ENCODE measurements around the gene ATRN. TPM values are rescaled to one million over a fixed set of nuclear protein-coding genes. Genes with fewer than 3 reads are reported as not detected.
A peak's percentile ranks its signal among the peaks of the same experiment; 100 is the strongest.
"Not testable (repeated sequence)": the region's sequence is repeated elsewhere in the genome, so short reads cannot be mapped to it uniquely, and the experiment has no call there.

ATRN gene
- total RNA-seq, 1 experiment from 2014 or later, result 20.7 TPM

DNA sequence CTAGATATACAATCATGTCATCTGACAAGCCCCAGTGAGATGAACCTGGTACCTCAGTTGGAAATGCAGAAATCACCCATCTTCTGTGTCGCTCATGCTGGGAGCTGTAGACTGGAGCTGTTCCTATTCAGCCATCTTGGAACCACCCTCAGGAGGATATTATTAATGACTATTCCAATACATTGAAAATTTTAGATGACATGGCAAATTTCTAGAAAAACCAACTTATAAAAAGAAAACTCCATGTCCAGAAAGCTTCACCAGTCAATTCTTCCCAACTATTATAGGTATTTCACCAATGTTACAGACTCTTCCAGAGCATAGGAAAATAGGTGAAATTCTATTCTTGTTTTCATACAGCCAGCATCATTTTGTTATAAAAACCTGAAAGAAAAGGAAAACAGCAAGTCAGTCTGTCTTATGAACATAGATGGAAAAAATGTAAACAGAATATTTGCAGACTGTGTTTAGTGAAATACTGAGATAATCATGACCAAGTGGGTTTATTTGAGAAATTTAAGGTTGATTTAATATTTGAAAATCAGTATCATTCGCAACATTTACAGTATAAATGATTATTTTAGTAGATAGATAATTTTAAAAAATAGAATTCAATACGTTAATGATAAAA is 43.3 kb downstream of the ATRN start:
- no peak for DNase-seq (ENCODE audit: low read depth)

DNA sequence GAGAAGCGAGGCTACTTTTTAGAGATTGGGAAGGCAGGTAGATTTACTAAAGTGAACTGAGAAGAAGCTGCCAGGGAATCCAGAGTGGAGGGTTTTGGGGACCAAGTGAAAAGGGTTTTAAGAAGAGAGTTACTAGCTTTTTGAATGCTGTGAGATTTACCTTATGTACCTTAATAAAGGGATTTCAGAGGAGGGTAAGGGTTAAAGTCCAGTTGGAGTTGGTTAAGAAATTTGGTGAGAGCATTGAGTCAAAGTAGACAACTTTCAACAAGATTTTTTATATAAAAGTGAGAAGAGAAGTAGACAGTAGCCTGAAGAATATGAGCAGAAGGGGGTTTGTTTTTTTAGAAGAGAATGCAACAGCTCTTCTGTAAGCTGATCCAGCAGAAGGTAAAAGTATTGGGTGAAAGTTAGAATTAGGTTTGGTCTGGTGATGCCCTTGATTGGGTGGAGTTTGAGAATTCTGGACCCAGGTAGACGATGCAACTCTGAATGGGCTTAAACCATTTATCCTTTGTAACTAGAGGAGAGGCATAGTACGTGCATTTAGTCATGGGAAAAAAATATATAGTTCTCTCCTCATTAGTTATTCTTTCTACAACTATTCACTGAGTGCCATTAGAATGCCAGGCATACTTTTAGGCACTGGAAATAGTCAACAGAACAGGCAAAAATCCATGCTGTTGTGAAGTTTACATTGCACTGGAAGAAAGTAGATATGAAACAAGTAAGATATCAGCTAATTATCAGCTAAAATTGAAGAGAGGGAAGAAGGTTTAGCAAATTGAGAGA is 44.8 kb downstream of the ATRN start:
- no peak for DNase-seq (ENCODE audit: low read depth)

DNA sequence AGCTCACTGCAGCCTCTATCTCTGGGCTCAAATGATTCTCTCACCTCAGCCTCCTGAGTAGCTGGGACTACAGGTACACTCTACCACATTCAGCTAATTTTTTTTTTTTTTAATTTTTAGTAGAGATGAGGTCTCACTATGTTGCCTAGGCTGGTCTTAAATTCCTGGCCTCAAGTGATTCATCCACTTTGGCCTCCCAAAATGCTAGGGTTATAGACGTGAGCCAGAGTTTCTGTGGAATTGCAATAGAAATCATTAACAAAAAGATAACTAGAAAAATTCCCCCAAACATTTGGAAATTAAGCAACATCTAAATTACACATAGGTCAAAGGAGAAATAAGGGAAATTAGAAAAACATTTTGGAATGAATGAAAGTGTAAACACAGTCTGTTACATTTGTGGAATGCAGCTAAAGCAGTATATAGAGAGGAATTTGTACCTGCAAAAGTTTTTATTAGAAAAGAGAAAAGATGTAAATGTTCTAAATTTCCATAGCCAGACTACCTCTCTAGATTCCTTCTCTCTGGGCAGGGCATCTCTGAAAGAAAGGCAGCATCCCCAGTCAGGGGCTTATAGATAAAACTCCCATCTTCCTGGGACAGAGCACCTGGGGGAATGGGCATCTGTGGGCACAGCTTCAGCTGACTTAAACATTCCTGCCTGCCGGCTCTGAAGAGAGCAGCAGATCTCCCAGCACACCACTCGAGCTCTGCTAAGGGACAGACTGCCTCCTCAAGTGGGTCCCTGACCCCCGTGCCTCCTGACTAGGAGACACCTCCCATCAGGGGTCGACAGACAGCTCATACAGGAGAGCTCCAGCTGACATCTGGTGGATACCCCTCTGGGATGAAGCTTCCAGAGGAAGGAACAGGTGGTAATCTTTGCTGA is 51.3 kb downstream of the ATRN start:
- no peak for DNase-seq (ENCODE audit: low read depth)

DNA sequence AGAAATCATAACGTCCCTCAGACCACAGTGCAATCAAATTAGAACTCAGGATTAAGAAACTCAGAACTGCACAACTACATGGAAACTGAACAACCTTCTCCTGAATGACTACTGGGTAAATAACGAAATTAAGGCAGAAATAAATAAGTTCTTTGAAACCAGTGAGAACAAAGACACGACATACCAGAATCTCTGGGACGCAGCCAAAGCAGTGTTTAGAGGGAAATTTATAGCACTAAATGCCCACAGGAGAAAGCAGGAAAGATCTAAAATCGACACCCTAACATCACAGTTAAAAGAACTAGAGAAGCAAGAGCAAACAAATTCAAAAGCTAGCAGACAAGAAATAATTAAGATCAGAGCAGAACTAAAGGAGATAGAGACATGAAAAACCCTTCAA is 53.9 kb downstream of the ATRN start:
- DNase-seq (ENCODE audit: low read depth), result not testable (repeated sequence)

DNA sequence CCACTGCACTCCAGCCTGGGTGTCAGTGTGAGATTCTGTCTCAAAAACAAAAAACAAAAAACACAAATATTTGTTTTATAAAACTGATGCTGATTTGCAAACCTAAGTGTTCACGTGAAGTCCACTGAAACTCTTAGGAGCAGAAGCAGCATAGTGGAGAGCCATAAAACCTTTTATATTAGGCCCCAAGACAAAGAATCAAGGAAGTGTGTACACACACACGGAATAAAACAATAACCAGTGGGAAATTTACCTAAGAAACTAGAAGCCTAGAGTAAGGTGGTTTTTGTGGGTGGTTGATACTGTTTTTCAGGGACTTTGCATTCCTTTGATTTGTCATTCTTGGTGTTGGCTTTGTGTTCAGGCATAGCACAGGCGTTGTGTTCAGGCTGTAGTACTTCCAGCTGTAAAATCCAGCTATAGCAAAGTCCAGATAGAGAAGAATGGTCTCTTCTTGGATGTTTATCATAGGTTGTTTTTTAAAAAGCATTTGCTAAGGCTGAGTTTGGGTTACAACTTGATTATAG is 61.3 kb downstream of the ATRN start:
- no peak for DNase-seq (ENCODE audit: low read depth)

DNA sequence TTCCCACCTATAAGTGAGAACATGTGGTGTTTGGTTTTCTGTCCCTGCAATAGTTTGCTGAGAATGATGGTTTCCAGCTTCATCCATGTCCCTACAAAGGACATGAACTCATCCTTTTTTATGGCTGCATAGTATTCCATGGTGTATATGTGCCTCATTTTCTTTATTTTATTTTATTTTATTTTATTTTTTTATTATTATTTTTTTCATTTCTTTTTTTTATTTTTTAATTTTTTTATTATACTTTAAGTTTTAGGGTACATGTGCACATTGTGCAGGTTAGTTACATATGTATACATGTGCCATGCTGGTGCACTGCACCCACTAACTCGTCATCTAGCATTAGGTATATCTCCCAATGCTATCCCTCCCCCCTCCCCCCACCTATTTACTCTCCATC is 66.9 kb downstream of the ATRN start:
- DNase-seq (ENCODE audit: low read depth), result not testable (repeated sequence)

DNA sequence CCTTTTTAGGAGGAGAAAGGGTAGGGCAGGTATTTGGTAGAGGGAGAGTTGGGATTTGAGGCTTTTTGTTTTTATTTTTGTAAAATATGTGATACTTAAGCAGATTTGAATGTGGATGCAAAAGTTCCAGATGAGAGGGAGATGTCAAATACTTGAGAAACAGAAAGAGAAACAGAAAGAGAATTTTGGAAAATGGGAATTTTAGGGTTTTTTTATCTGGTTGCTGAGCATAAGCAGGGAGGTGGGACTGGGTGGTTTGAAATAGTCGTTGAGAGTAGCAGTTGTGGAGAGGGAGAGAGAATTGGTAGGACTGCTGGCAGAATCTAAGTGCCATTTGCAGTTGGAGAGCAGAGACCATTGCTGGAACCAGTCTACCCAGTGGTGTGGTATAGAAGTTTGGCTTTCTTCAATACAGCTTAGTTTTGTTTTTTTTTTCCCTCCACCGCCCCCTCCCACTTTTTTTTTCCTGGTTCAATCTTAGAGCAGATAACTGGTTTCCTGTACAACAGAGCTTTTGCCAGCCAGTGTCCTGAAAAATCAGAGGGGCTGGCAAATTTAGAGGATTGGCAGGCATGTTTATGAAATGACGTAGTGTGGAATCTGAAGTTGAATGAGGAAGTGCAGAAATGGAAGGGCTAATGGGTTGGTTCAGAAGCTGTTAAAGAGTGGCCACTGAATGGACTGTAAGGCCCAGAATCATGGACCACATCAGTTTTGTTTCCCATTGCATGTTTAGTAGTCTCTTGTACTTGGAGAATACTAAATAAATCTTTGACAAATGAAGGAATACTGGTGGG is 68.7 kb downstream of the ATRN start:
- no peak for DNase-seq (ENCODE audit: low read depth)

DNA sequence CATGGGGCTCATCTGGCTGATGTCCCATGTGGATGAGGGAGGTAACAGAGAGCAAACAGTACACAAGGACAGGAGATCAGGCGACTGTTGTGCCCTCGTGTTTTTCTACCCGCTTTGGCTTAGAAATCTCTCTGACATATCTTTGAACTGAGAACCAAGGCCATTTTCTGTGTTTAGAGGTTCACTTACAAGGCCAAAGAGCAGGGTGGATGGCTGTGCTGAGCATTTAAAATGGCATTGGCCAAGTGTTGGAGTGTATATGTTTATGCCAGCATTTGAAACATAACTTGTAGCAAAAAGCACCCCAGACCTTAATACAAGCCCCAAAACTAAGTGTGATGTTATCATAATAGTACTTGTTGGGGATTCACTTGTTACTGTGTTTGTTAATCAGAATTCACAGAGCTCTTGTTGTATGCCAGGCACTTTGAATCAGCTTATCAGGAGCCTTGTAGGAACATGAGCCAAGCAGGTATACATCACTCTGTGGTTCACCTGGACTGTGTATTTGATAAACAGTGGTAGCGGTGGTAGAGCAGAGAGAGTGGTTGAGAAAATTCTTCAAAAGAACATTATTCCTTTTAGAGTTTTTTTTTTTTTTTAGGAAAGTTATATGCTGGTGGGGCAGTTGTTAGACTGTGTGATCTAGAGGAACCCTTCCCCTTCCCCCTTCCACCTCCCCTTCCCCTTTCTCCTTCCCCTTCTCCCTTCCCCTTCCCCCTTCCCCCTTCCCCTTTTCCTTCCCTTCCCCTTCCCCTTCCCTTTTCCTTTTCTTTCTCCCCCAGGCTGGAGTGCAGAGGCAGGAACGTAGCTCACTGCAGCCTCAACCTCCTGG is 71.3 kb downstream of the ATRN start:
- DNase-seq (ENCODE audit: low read depth), result no peak

DNA sequence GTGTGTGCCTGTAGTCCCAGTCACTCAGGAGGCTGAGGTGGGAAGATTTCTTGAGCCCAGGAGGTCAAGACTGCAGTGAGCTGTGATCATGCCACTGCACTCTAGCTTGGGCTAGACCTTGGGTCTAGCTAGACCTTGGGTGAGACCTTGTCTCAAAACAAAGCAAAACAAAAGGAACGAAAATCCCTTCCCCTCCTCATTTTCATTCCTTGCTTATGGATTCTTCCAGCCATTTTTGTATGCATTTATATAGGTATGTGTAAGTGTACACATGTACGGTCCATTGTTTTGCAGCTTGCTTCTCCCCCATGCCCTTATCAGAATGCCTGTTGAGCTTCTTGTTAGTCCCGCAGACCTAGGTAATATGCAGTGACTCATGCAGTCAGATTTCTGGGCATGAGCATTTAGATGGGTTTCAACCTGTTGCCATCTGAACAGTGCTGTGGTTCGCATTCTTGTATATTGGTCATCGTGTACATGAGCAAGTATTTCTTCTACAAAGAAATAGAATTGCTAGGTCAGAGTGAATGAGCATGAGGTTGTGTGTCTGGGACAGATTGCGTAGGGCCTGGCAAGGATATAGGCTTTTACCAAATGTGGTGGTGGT is 73.2 kb downstream of the ATRN start:
- peak; percentile 31 for DNase-seq (ENCODE audit: low read depth)

DNA sequence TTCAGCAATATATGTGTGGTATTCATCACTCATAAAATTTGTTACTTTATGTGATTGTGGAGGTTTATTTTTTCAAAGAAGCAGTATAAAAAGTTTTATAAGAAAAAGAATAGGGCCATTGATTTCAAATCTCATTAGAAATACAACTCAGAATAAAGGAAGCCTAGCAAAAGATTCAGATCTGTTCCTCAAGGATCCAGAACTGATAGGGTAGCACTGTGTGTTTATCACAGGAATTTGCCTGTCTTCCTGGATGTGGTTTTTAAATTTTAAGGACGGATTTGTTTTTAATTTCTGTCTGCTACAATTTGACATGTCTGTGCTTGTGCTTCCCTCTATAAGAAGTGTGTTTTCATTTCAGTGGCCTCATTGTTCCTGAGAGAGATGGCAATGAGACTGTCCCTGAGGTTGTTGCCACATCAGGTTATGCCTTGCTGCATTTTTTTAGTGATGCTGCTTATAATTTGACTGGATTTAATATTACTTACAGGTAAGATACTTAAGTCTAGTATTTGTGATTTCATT is 74.6 kb downstream of the ATRN start:
- no peak for DNase-seq (ENCODE audit: low read depth)

DNA sequence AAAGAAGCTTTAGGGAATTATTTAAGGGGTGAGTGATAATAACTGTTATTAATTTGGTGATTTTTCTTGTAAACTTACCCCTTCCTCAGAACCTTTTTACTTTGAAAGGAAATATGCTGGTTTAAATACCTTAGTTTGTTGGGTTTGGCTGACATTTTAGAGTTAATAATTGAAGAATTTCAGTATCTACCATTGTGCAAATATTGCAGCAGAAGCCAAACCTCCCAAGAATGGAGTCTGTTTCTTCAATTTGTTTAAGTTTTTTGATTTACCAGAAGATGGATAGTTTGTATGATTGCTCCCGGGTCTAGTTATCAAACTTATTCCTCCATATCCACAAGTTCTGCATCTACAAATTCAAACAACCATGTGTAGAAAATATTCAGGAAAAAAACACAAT is 77.1 kb downstream of the ATRN start:
- no peak for DNase-seq (ENCODE audit: low read depth)

DNA sequence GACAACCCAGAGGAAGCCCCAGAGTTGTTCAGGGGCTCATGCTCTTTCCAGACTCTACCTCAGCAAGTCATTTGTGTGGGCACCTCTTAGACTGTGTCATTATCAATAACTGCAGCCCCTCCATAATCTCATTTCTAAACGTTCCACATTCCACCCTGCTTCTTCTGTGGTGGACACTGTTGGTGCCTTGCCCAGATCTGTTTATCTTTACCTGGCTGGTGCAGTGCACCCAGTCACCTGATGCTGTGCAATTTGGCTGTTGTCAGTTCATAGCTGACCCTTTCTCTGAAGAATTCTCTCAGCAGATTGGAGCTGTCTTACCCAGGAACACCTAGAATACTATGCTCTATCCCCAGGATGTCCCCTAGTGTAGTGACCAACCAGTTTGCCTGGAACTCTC is 80.0 kb downstream of the ATRN start:
- DNase-seq (ENCODE audit: low read depth), result no peak

DNA sequence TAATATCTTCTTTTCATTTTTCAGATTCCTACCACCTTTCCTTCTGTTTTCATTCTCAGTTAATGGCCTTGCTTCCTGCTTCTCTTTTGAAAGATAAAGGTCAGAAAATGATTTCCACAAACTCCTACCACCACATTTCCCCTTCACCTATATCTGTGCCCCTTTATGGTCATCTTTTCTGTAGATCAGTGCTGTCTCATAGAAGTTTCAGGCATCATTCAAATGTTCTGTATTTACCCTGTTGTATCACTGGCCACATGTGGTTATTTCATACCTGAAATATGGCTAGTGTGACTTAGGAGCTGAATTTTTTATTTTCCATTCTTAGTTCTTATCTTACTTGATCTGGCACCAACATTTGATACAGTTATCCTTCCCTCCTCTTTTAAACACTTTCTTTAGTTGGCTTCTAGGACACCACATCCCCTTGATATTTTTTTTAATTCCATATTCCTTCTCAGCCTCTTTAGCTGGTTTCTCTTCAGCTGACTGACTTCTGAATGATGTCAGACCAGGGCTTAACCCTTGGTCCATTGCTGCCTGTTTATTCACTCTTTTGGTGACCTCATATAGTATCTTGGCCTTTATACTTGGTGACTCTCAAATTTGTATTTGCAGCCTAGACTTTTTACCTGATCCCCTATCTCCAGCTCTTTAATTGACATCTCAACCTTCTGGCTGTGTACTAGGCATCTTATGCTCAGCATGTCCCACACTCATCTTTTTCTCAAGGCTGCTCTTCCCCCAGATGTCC is 81.0 kb downstream of the ATRN start:
- no peak for DNase-seq (ENCODE audit: low read depth)

DNA sequence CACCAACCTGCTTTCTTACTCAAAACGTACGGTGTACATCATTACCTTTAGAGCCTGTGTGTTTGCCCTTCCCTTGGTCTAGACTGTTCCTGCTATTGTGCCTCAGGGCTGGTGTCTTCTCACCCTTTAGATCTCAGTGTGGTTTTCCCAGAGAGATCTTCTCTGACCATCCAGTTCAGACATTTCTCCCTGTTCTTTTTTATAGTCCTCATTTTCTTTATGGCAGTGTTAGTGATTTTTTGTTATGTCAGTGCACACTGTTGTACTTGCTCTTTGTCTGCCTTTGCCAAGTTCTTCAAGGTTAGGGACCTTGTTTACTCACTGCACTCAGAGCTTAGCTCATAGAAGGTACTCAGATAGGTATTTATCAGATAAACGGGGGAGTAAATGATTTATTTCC is 82.8 kb downstream of the ATRN start:
- DNase-seq (ENCODE audit: low read depth), result no peak

DNA sequence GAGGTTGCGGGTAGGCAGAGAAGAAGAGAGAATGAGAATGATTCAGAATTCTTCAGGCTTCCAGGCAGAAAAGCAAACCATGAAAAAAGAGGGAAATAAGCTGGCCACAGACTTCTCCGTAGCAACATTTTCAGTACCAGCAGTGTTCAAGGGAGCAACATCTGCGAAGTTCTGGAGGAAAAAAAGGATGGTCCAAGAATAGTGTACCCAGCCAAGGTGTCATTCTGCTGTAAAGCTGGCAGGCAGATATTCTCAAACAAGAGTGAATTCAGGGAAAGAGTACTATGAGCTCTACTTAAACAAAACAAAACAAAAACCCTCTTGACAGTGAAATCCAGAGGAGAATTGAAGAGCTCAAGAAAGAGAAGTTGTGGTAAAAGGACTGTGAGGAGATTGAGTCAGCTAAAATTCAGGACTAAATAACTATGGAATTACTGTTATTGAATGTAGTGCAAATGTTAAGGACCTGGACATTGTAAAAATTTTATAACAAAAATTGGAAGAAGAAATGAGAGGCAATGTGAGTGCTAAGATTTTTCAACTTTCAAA is 86.5 kb downstream of the ATRN start:
- DNase-seq (ENCODE audit: low read depth), result no peak

DNA sequence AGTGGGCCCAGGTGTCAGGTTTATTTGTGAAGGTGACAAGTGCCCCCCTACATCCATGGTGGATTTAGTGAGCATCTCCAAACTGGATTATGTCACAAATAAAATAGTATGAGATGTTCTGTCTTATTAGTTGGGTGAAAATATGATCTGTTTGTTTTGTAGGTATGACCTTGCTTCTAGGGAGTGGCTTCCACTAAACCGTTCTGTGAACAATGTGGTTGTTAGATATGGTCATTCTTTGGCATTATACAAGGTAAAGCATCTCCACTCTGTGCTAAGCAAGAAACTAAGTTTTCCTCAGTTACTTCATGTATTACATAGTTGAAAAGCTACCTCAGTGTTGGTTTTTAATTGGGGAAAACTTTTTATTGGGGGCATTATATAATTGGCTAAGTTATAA is 88.4 kb downstream of the ATRN start:
- no peak for DNase-seq (ENCODE audit: low read depth)

DNA sequence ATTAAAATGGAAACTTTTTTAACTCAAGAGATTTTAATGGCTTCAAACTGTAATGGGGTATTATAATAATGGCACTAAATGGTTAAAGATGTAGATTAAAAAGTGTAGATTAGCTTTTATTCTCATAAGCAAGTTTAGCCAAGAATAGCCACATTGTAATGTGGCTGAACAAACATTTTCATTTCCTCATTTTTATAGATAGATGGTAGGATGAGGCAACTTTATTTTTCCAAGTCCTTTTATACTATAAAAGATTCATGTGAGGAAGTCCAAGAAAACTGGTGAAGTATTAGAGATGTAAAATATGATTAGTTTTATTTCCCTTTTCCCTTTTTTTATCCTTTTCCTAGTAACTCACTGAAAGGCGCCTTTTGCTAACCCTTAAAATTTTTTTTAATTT is 88.8 kb downstream of the ATRN start:
- DNase-seq (ENCODE audit: low read depth), result no peak

DNA sequence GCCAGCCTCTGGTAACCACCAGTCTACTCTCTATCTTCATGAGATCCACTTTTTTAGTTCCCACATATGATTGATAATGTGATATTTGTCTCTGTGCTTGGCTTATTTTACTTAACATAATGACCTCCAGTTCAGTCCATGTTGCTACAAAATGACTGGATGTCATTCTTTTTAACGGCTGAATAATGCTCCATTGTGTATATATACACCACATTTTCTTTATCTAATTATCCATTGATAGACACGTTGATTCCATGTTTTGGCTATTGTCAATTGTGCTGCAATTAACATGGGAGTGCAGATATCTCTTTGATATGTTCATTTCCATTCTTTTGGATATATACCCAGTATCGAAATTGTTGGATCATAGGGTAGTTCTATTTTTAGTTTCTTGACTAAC is 89.3 kb downstream of the ATRN start:
- no peak for DNase-seq (ENCODE audit: low read depth)

All from HT1080 (cell line).